ENCODE data around the gene ASPRV1.

Gene ASPRV1

GRCh38 chr2:69989009-69989408, 27.6 kb upstream of the ASPRV1 start:
- no peak for DNase-seq (ENCODE audit: low read depth in 4 of 4, low spot score in 1 of 4)

DNA sequence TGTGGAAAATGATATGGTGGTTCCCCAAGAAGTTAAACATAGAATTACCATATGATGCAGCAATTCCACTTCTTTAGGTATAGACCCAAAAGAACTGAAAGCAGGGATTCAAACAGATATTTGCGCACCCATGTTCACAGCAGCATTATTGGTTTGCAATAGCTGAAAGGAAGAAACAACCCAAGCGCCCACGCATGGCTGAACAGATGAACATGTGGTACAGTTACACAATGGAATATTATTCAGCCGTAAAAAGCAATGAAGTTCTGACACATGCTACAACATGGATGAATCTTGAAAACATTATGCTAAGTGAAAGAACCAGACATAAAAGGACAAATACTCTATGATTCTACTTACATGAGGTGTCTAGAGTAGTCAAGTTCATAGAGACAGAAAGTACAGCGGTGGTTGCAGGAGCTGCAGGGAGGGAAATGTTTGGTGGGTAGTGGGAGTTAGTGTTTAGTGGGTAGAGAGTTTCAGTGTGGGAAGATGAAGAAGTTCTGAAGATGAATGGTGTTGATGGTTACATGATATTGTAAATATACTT, 26.7 kb upstream of the ASPRV1 start:
- no peak for DNase-seq (ENCODE audit: low read depth in 4 of 4, low spot score in 1 of 4)

DNA sequence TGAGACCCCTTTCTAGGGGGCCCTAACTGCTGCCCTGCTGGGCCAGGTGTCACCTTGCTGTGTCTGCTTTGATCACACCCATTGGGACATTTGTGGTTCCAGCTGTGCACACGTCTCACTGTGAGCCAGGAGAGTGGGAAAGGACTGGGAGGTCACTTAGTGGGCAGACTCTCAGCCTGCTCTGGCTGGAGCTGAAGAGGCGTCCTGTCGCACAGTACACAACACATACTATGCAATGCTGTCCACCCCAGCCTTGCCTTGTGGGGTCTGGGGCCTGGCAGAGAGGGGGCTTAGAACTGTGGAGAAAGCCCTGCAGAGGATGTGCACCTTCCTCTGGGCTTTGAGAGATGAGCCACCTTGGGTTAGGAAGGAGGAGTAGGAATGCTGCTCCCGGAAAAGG, 25.3 kb upstream of the ASPRV1 start:
- no peak for DNase-seq (ENCODE audit: low read depth in 4 of 4, low spot score in 1 of 4)

DNA sequence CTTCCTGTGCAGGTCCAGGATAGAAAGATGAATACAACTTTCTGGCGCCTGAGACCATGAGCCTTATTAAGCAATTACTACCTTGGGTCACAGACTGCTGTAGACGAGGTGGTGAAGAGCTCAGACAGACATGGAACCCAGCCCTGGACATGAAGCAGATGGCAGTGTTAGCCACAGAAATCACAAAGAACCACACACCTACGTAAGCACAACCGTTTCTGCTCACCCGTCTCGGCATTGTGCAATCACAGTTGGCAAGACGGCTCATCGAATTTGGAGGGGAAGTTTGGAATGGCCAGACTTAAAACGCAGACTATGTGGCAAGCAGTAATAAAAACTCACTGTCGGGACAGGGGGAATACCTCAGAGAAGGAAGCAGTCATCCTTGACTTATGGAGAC, 24.3 kb upstream of the ASPRV1 start:
- DNase-seq (ENCODE audit: low read depth in 4 of 4, low spot score in 1 of 4), result no peak

DNA sequence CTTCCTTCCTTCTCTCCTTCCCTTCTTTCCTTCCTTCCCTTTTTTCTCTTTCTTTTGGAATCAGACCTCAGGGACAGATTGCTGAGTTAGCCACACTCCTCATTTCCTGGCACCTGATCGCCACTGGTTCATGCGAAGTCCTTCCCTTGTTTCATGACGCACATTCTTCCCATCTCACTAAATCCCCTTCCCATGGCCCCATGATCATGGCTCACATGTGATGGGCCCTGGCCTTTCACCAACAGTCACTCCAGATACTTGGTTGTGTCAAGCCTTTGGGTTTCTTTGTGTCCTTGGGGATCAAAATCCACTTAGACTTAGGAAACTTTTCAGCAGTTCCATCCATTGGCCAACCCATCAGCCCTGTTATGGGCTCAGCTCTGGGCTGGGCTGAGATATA, 23.8 kb upstream of the ASPRV1 start:
- DNase-seq (ENCODE audit: low read depth in 4 of 4, low spot score in 1 of 4), result no peak

DNA sequence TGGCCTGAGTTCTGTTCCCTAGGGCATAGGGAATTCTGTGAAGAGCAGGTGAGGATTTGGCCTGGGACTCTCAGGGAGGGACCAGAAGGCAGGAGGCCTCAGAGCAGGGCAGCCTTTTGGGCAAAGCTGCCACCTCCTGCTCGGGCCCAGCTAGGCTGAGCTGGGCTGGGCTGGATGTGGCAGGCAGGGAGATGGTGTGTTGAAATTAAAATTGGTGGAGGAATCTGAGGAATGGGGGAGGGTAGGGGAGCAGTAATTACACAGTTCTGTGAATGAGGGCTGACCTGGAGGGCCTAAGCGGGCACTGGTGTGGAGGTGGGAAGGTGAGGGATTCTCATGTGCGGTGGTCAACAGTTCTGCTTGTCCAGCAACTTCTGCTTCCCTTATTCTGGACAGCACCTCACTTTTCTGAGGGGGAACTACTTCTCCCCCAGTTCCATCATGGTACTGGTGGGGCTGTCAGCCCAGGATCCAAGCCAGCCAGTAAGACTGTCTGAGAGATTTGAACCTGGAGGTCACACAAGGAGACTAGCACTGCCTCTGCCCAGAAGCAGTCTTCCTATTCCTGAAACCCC, 22.0 kb upstream of the ASPRV1 start:
- no peak for DNase-seq (ENCODE audit: low read depth in 4 of 4, low spot score in 1 of 4)

DNA sequence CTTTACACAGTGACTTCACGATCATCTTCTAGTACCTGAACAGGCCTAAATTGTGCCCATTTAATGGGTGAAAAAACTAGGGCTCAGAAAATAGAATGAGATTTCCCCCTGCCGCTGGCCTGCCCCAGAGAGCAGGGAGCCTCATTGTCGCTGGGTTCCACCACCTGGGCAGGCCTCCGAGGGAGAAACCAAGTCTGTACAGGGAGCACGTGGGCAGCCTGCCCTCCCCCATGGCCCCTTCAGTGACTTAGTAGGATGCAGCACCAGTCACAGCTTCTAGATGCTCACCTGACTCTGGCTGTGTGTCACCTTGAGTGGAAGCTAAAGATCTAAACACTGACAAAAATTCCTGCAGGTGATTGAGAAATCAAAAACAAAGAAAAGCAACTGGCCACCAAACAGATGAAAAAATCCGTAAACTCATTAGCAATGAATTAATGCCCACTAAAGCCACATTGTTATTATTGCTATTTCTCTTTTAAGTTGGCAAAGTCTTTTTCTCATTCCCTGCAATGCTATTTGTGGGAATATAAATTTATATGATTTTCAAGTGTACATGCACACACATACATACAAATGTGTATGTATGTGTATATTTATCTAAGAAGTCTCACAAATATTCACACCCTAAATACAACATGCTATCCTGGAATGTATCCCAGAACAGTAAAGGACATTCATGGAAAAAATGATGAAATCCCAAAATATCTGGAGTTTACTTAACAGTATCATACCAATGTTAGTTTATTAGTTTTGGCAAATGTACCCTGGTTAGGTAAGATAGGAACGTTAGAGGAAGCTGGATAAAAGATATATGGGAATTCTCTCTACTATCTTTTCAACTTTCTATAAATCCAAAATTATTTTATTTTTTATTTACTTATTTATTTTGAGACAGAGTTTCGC, 18.7 kb upstream of the ASPRV1 start:
- DNase-seq (ENCODE audit: low read depth in 4 of 4, low spot score in 1 of 4), result no peak

GRCh38 chr2:69977906-69978482, 16.6 kb upstream of the ASPRV1 start:
- DNase-seq (ENCODE audit: low read depth in 4 of 4, low spot score in 1 of 4), result no peak

DNA sequence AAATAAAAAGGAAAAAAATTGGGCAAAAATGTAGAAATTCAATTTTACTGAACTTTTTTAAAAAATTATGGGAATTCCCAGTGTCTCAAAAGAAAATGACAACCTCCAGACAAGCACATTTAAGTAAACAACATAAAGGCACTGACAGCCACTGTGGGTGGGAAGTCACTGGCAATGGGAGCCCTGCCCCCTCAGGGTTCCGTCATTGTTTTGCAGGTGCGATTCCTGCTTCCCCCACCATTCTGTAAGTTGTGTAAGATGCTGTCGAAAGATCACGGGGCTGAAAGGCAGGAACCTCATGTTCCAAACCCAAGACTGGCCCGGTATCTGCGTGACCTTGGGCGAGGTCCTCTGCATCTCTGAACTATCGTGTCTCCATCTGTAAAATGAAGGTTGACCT, 15.8 kb upstream of the ASPRV1 start:
- DNase-seq (ENCODE audit: low read depth in 4 of 4, low spot score in 1 of 4), result no peak

DNA sequence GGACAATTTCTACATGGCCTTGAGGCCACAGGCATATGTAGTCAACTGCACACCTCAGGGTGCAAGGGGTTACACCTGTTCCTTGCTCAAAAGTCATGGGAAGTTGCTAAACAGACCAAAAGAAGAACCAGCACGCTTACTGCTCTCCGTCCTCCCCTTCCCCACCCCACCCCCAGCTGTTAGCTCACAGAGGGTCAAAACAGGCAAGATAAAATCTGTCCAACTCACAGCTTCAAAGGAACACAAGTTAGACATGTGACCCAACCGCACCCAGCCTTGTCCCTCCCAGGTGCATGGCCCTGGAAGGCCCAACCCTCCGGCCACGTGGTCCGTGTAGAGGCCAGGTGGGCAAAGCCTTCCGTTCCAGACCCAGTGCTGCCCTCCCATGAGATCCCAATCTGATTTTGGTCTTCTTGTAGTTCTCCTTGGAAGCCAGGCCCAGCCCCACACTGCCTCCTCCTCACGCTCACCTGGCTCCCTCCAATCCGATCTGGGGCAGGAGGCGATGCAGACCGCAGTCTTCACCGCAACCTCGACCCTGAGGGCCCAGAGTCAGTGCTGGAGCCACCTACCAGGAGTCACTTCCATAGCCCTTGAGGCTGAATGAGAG, 14.5 kb upstream of the ASPRV1 start:
- DNase-seq (ENCODE audit: low read depth in 4 of 4, low spot score in 1 of 4), result no peak

DNA sequence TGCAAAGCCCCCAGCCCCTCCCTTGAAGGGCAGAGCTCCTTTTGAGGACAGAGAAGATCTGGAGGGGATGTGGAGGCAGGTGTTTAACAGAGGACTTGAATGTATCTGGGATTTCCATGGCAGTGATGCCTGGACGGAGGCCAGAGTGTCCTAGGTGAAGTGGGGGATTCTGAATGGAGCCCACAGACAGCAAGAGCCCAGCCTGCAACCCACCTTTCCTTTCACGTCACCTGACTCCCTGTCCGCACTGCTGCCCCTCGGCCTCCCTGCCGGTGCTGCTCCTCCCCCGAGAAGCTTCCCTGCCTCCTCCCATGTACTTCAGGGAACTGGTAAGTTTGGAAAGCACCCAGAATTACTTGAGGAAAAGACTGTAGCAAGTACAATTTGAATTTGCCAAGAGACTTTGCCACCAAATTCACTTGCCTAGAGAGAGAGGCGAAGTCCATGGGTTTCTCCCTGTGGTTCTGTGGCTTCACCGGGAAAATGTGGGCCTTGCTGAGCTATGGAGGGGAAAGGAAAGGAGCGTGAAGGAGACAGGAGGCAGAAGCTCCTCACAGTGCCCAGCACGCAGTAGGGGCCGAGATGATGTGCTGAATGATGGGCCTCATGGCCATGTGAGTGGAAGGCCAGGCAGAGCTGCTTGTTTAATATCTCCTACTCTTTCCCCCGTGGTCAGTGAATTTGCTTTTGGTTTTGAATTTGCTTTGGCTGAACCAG, 13.9 kb upstream of the ASPRV1 start:
- no peak for DNase-seq (ENCODE audit: low read depth in 4 of 4, low spot score in 1 of 4)

DNA sequence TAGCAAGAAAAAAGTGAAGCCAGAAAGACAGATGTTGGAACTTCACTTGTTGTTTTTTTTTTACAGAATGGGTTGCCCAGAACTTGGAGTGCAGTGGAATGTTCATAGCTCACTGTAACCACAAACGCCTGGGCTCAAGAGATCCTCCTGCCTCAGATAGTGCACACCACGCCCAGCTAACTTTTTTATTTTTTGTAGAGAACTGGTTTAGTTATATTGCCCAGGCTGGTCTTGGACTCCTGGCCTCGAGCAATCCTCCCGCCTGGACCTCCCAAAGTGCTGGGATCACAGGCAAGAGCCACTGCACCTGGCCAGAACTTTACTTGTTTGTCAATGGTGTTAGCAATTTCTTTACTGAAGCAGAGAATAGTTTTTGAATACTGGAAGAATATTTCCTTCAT, 11.9 kb upstream of the ASPRV1 start:
- no peak for DNase-seq (ENCODE audit: low read depth in 4 of 4, low spot score in 1 of 4)

DNA sequence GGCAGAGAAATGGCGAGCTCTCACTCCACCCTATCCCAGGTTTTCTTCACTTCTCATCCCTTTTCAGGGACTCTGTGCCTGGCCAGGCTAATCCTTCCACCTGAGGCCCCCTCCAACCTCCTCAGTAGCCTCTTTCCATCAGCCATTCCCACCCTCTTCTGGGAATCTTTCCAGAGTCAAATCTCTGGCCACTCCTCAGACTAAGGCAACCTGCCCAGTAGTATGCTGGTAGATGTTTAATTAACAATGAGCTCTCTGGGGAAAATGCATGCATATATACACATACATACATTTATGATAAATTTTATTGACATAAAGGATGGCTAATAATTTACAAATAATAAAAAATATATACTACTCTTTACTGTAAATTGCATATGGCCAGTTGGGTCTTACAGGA, 11.4 kb upstream of the ASPRV1 start:
- no peak for DNase-seq (ENCODE audit: low read depth in 4 of 4, low spot score in 1 of 4)

DNA sequence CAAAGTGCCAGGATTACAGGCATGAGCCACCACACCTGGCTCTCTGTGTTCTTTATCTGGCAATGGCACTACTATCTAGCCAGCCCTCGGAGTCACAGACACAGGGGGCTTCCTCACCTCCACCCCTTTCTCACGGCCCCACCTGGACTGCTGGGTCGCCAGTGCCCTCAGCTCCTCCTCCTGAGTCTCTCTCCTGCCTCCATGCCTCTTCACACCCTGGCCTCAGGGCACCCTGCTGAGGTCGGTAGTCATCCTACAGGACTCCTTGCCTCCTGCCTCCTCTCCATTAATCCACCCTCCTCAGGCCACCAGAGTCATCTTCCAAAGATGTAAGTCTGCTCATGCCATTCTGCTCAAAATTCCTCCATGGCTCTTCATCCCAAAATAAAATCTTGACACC, 8.6 kb upstream of the ASPRV1 start:
- no peak for DNase-seq (ENCODE audit: low read depth in 4 of 4, low spot score in 1 of 4)

DNA sequence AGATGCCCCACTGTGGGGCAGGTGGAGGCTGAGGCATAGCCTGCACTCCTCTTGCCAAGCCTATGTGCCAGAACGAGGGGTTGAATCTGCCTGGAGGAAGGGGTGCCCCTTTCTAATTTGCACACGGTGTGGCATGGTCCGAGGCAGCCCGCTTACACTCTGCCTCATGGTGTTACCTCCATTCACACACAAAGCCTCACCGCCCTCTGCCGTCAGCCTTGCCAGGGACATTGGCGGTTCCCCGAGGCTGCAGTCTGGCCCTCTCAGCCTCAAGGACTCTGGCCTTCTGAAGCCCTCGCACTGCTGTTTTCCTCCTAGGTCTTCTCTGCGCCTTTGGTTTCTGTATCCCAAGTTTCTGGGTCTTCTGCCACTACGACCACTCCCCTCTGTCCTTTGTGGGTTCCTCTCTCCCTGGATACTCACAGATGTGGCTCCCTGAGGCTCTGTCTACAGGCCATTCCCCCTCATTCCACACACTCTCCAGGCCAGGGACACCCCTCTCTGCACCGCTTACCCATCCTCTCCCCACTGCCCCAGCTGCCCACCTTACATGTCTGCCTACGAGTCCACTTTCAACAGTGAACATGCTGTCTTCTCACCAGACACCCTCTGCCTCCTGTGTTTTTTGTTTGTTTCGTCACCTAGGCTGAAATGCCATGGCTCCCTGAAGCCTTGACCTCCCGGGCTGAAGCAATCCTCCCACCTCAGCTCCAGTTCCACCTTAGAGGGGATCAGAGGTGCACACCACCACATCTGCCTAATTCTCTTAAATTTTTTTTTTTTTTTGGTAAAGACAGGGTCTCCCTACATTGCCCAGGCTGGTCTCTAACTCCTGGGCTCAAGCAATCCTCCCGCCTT, 7.9 kb upstream of the ASPRV1 start:
- no peak for DNase-seq (ENCODE audit: low read depth in 4 of 4, low spot score in 1 of 4)

GRCh38 chr2:69968609-69969008, 7.2 kb upstream of the ASPRV1 start:
- no peak for DNase-seq (ENCODE audit: low read depth in 4 of 4, low spot score in 1 of 4)

DNA sequence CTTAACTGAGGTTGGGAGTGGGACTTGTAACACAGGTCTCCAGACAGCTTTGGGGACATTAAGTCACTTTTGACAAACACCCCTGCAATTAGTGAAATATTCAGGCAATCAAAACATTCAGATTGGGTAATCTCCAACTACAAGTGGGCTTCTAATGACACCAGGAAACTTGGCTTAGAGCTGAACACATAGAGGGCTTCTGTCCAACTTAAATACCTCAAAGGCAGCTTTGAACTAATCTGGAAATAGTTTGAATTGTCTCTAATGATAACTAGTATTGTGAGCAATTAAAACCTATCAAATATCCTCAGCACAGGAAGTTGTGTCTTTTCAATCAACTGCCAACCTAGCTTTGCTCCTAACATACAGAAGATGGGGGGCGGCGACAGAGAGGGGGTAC, 5.1 kb upstream of the ASPRV1 start:
- no peak for DNase-seq (ENCODE audit: low read depth in 4 of 4, low spot score in 1 of 4)

- DNase-seq (ENCODE audit: low read depth in 4 of 4, low spot score in 1 of 4), result no peak
Measured at GRCh38 chr2:69965756-69966445, 4.5 kb upstream of the ASPRV1 start.

GRCh38 chr2:69964353-69964841, 3.0 kb upstream of the ASPRV1 start:
- no peak for DNase-seq (ENCODE audit: low read depth in 4 of 4, low spot score in 1 of 4)

All from stimulated activated CD4-positive, alpha-beta T cell treated with anti-CD3 and anti-CD28 coated beads, Interleukin-1b, Interleukin-23, amount 100 ng/mL, for 24 hours (primary cell).